Measurements from ENCODE around the gene SLC49A3.

The SLC49A3 gene

GRCh38 chr4:692771-693554 is 4.0 kb upstream of the SLC49A3 start:
- no peak overlapping the region for H3K4me3 ChIP-seq (ENCODE audit: low read depth, low read length)
- TF ChIP-seq CTCF (IDR thresholded peaks at IDR 0.05; ENCODE audit: low read depth, low read length): no peak

GRCh38 chr4:689723-690122 is 772 bp upstream of the SLC49A3 start:
- no peak overlapping the region; the same call in 1 of the 2 replicates for H3K4me3 ChIP-seq (ENCODE audit: low read depth, low read length)
- no peak for TF ChIP-seq CTCF (IDR thresholded peaks at IDR 0.05; ENCODE audit: low read depth, low read length)

- no peak for TF ChIP-seq CTCF (IDR thresholded peaks at IDR 0.05; ENCODE audit: low read depth, low read length)
- H3K4me3 ChIP-seq (ENCODE audit: low read depth, low read length): peak overlapping the region; percentile 48
Measured at GRCh38 chr4:687971-688853, 739 bp downstream of the SLC49A3 start.

GRCh38 chr4:687048-687970 is 1.6 kb downstream of the SLC49A3 start:
- H3K4me3 ChIP-seq (ENCODE audit: low read depth, low read length): peak overlapping the region; percentile 31
- TF ChIP-seq CTCF (IDR thresholded peaks at IDR 0.05; ENCODE audit: low read depth, low read length): no peak

GRCh38 chr4:686413-687040 is 2.4 kb downstream of the SLC49A3 start:
- TF ChIP-seq CTCF (IDR thresholded peaks at IDR 0.05; ENCODE audit: low read depth, low read length): no peak
- H3K4me3 ChIP-seq (ENCODE audit: low read depth, low read length): no peak overlapping the region

GRCh38 chr4:685679-686412 is 3.1 kb downstream of the SLC49A3 start:
- TF ChIP-seq CTCF (IDR thresholded peaks at IDR 0.05; ENCODE audit: low read depth, low read length): no peak
- no peak overlapping the region for H3K4me3 ChIP-seq (ENCODE audit: low read depth, low read length)

All from WI38 (cell line).